C4-2B (cell line): Measurements from ENCODE around the gene PGM2.
A peak's percentile ranks its signal among the peaks of the same experiment; 100 is the strongest.

ENCODE experiments used
- CTCF ChIP-seq: fragments of 450-650 bp; conservative IDR thresholded peaks from 2 replicates; pipeline ENCODE4 v1.5.1; 2017; ENCODE audit warnings: mild to moderate bottlenecking
- ZFX ChIP-seq: fragments of 450-650 bp; IDR thresholded peaks from 2 replicates; pipeline ENCODE4 v1.6.1; 2017

GRCh38 chr4:37803348-37803973 lies 23.0 kb upstream of the PGM2 start:
- TF ChIP-seq CTCF (peak; percentile 72), ZFX (no peak)
